Measurements from ENCODE around the gene HTR4.

The HTR4 gene

DNA sequence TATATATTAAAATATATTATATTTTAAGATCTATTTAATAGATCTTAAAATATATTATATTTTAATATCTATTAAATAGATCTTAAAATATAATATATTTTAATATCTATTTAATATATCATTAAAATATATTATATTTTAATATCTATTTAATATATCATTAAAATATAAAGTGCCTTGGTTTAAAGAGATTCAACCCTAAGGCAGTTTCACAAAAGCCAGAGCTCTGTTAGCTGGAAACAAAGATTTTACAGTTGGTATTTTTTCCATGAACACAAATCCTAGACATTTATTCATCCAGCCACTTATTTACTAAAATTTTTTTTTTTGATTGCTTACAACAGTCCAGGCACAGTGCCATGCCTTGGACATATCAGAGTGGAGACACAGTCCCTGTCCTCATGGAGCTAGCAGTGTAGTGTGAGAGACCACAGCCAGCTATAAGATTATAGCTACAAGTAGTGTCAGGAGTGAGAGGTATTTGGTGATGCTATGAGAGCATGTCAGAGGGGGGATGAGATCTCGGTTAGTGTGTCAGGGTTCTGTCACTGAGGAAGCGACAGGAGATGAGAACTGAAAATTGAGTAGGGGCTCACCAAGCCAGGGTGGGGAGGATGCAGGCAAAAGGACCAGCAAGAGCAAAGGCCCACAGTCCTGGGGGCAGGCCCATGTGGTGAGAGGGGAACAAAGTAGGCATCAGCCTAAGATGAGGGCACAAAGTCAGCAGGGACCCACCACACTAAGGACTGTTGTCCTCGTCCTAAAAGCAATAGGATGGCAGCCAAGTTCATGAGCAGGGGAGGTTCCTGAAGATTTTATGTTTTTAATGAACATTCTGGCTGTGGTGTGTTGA, 196.1 kb downstream of the HTR4 start:
- no peaks in the 10 kb centered on the region for H3K36me3 ChIP-seq (replicated peaks)
- peaks cover 2% of the 10 kb centered on the region; the same call in 1 of the 2 replicates for H3K27me3 ChIP-seq (ENCODE audit: low read depth)
- H3K4me3 ChIP-seq = no peak overlapping the region
- no peaks in the 10 kb centered on the region for H3K9me3 ChIP-seq
- DNase-seq (ENCODE audit: low spot score in 2 of 2) = no peak
- no peaks in the 10 kb centered on the region for H3K4me1 ChIP-seq
- in situ Hi-C loops (cut with MboI; ENCODE audit: low sequenced_read_pairs) = no loop called here

DNA sequence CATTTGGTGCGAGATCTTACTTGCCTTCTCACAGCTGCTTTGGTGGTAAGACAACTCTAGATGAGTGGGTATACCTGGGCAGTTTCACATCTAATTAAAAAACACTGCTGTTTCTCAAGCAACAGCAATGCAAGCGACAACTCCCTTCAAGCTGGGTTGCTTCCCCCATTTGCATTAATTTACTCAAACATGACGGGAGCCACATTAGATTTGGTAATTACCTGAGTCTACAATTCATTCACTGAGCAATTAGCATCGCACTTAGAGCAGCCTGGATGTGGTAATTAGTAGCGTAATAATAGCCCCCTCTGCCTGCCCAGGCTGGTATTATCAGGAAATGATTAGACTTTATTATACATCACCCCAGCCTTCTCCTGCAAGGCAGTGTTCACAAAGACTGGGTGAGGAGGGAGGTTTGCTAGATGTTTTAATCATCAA, 197.1 kb downstream of the HTR4 start:
- peak; percentile 26 to 36 for DNase-seq (ENCODE audit: low spot score in 2 of 2)
- no peaks in the 10 kb centered on the region for H3K36me3 ChIP-seq (replicated peaks)
- no peaks in the 10 kb centered on the region for H3K4me1 ChIP-seq
- H3K9me3 ChIP-seq = no peaks in the 10 kb centered on the region
- H3K4me3 ChIP-seq = no peak overlapping the region
- in situ Hi-C loops (cut with MboI; ENCODE audit: low sequenced_read_pairs) = no loop called here
- H3K27me3 ChIP-seq (ENCODE audit: low read depth) = no peaks in the 10 kb centered on the region; the same call in 1 of the 2 replicates

DNA sequence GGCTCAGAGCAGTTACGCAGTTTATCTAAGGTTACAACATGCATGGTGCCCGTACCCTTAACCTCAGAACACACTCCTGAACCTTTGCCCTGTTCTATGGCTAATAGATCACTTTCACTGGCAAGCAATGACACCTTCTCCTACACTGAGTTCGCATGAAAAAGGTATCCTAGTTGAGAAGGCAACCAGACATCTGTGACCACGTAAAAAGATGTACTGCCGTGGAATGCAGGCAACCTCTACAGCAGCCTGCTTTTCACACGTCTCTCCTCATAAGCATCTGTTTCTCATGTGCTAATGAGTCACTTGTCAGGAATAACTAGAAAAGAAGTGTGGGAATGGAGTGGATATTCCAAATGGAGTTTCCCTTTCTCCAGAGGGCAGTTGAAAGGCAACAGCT, 199.1 kb downstream of the HTR4 start:
- in situ Hi-C loops (cut with MboI; ENCODE audit: low sequenced_read_pairs) = no loop called here
- Histone ChIP-seq H3K36me3 (replicated peaks) (no peaks in the 10 kb centered on the region), H3K27me3 (ENCODE audit: low read depth) (no peaks in the 10 kb centered on the region; the same call in 1 of the 2 replicates), H3K9me3 (no peaks in the 10 kb centered on the region), H3K4me3 (no peak overlapping the region), H3K4me1 (no peaks in the 10 kb centered on the region)
- DNase-seq (ENCODE audit: low spot score in 2 of 2) = no peak

DNA sequence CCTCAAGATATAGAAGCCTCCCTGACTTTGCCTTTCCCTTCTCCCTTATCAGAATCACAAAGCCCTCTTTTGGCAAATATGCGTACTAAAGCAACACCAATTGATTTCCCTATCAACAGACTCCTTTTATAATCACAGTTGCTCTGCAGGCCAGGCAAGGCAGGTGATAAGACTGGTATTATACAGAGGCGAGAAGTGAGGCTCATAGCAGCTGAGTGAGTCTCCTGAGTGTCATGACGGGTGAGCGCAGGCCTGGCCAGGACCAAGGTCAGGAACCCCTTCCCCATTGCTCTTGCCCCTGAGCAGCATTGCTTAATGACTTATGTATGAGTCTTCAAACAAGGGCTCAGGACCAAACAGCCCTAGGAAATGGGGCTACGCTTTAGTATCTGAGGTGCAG, 199.8 kb downstream of the HTR4 start:
- Histone ChIP-seq H3K4me1 (no peaks in the 10 kb centered on the region), H3K9me3 (no peaks in the 10 kb centered on the region), H3K4me3 (no peak overlapping the region), H3K27me3 (ENCODE audit: low read depth) (no peaks in the 10 kb centered on the region; the same call in 1 of the 2 replicates), H3K36me3 (replicated peaks) (no peaks in the 10 kb centered on the region)
- no peak for DNase-seq (ENCODE audit: low spot score in 2 of 2)
- in situ Hi-C loops (cut with MboI; ENCODE audit: low sequenced_read_pairs) = no loop called here

DNA sequence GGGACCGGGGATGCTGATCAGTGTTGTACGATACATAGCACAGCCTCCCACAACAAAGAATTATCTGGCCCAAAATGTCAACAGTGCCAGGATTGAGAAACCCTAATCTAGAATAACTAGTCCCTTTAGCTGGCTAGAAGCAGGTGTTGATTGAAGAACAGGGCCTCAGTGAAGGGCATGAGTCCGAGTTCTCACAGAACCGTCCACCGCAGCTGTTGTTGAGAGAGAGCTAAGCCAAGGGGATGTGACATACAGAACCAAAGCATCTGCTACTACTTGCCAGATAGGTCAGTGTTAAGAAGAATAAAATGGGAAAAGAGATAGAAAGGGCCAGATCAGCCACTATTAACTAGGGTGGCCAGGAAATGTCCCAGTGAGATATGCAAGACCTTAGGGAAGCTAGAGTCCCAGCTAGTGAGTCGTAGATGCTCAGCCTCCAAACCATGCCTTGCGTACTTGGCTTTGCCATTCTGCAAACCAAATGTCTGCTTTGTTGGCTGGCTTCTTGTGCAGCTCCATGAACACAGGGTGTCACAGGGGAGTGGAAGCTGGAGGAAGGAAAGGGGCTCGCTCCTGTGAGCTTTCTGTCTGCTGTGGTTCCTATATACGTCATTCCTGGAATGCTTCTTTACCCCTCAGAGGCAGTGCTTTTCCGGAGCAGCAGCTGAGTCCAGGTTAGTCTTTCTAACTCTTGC, 201.7 kb downstream of the HTR4 start:
- in situ Hi-C loops (cut with MboI; ENCODE audit: low sequenced_read_pairs) = no loop called here
- no peak overlapping the region for H3K4me3 ChIP-seq
- no peaks in the 10 kb centered on the region for H3K4me1 ChIP-seq

DNA sequence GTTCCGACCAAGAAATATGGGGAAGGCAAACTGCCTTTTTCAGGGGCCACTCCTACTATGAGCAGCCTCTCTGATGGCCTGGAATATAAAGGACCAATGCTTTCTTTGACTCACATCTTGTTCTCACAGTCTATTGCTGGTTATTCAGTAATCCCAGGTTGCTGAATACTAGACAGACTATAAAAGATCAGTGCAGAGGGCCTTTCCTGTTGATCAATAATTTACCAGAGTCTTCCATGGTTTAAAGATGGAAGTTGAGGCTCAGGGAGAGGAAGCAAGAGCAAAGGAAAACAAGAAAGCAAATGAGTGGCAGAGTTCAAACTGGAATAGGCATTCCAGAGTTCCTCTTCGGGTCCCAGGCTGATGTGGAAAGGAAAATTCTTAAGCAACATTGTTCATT, 207.7 kb downstream of the HTR4 start:
- Histone ChIP-seq H3K9me3 (no peaks in the 10 kb centered on the region), H3K27me3 (ENCODE audit: low read depth) (no peaks in the 10 kb centered on the region), H3K36me3 (replicated peaks) (peaks cover 13% of the 10 kb centered on the region), H3K4me1 (no peaks in the 10 kb centered on the region; the same call in 1 of the 2 replicates), H3K4me3 (no peak overlapping the region)
- no peak for DNase-seq (ENCODE audit: low spot score in 2 of 2)
- in situ Hi-C loops (cut with MboI; ENCODE audit: low sequenced_read_pairs) = no loop called here

More for the DNA sequence above, 201.7 kb downstream of the HTR4 start:
- DNase-seq (ENCODE audit: low spot score in 2 of 2) = no peak
- Histone ChIP-seq H3K36me3 (replicated peaks) (no peaks in the 10 kb centered on the region), H3K27me3 (ENCODE audit: low read depth) (no peaks in the 10 kb centered on the region; the same call in 1 of the 2 replicates), H3K9me3 (no peaks in the 10 kb centered on the region)

DNA sequence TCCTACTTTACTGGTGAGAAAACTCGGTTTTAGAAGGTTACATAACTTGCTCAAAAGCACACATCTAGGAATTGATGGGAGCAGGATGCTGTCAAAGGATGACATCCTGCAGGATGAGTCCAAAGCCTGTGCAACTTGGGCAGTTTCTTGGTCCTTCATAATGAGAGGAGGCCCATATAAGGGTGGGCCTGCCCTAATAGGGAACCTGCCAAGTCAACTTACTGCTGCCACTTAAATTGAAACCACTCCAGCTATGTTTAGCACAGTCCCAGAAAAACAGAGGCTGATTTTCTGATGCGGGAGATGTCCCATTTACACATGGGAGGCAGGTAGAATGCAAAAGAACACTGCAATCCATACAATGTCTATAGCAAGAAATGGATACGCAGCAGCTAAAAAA, 208.7 kb downstream of the HTR4 start:
- in situ Hi-C loops (cut with MboI; ENCODE audit: low sequenced_read_pairs) = no loop called here
- Histone ChIP-seq H3K27me3 (ENCODE audit: low read depth) (no peaks in the 10 kb centered on the region), H3K36me3 (replicated peaks) (peaks cover 21% of the 10 kb centered on the region), H3K4me1 (no peaks in the 10 kb centered on the region; the same call in 1 of the 2 replicates), H3K4me3 (no peak overlapping the region), H3K9me3 (no peaks in the 10 kb centered on the region)
- DNase-seq (ENCODE audit: low spot score in 2 of 2) = no peak

DNA sequence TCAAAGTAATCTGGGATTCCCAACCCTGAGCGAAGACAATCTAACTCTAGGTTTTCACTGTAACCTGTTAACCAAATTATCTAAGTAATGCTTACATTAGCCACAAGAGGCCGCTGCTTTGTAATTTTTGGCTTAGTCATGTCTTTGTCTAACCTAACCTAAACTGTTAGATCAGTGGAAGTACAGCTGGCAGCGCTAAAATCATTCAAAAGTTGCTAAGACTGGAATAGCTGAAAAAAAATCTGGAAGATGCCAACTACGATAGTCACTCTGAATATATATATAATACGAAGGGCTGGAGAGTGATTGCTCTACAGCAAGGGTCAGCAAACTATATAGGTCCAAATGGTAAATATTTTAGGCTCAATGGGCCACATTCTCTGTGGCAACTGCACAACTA, 210.3 kb downstream of the HTR4 start:
- in situ Hi-C loops (cut with MboI; ENCODE audit: low sequenced_read_pairs) = no loop called here
- H3K9me3 ChIP-seq = no peaks in the 10 kb centered on the region
- DNase-seq (ENCODE audit: low spot score in 2 of 2) = peak; percentile 51 to 63

DNA sequence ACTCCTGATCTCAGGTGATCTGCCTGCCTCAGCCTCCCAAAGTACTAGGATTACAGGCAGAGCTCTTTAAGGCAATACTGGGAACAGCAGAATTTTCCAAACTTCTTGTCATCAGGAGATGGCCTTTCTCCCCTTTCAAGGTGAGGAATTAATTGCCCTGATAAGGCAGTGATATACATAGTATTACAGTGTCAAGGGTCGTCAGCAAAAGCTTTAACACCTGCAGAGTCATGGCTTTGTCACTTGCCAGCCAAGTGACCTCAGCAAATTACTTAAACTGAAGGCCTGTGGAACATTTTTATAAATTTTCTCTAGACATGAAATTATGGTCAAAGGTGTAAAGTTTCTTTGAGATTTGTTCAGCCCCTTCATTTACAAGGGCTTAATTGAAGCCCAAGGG, 211.1 kb downstream of the HTR4 start:
- no peak overlapping the region for H3K4me3 ChIP-seq
- H3K9me3 ChIP-seq = no peaks in the 10 kb centered on the region
- H3K27me3 ChIP-seq (ENCODE audit: low read depth) = no peaks in the 10 kb centered on the region
- no peaks in the 10 kb centered on the region; the same call in 1 of the 2 replicates for H3K4me1 ChIP-seq
- in situ Hi-C loops (cut with MboI; ENCODE audit: low sequenced_read_pairs) = no loop called here
- no peak for DNase-seq (ENCODE audit: low spot score in 2 of 2)
- H3K36me3 ChIP-seq (replicated peaks) = peaks cover 39% of the 10 kb centered on the region

More for the DNA sequence above, 210.3 kb downstream of the HTR4 start:
- Histone ChIP-seq H3K4me1 (no peaks in the 10 kb centered on the region; the same call in 1 of the 2 replicates), H3K4me3 (no peak overlapping the region), H3K36me3 (replicated peaks) (peaks cover 35% of the 10 kb centered on the region), H3K27me3 (ENCODE audit: low read depth) (no peaks in the 10 kb centered on the region)

DNA sequence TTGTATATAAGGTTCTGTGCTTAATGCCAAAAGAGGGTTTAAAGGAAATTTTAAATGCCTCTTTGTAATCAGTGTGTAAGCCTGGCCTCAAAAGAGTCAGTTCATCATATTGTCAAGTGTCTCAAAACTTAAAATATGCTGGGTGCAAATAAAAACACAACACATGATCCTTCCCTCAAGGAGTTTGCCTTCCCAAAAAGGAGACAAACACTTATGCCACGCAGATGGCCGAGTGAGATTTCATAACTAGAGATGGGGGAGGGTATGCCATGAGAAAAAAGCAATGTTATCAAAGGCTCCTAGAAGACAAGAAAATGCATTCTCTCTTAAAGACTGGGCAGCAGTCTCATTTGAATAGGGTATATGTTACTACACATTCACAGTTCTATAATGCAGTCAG, 215.4 kb downstream of the HTR4 start:
- H3K4me1 ChIP-seq = no peaks in the 10 kb centered on the region
- peaks cover 47% of the 10 kb centered on the region for H3K36me3 ChIP-seq (replicated peaks)
- H3K27me3 ChIP-seq (ENCODE audit: low read depth) = no peaks in the 10 kb centered on the region
- H3K9me3 ChIP-seq = no peaks in the 10 kb centered on the region
- DNase-seq (ENCODE audit: low spot score in 2 of 2) = no peak
- no peak overlapping the region for H3K4me3 ChIP-seq
- in situ Hi-C loops (cut with MboI; ENCODE audit: low sequenced_read_pairs) = no loop called here

DNA sequence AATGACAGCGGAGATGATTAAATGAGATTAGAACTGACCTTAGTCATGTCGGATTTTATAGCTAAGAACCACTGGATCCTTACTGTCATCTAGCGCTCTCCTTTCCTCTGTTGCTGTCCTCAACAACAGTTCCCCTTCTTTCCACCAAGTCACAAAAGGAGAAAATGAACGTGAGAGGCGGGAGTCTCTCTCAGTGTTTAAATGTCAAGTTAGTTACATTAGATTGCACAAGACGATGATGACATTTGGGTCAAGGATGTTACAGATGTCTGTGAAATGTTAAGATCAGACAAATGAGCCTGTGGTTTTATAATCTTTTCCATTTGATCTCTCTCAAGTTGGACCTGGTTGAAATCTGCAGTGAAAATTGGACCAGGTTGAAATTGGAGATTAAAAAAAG, 217.1 kb downstream of the HTR4 start:
- in situ Hi-C loops (cut with MboI; ENCODE audit: low sequenced_read_pairs) = no loop called here
- DNase-seq (ENCODE audit: low spot score in 2 of 2) = no peak
- Histone ChIP-seq H3K4me3 (no peak overlapping the region), H3K4me1 (no peaks in the 10 kb centered on the region), H3K36me3 (replicated peaks) (peaks cover 48% of the 10 kb centered on the region), H3K9me3 (no peaks in the 10 kb centered on the region), H3K27me3 (ENCODE audit: low read depth) (no peaks in the 10 kb centered on the region)

DNA sequence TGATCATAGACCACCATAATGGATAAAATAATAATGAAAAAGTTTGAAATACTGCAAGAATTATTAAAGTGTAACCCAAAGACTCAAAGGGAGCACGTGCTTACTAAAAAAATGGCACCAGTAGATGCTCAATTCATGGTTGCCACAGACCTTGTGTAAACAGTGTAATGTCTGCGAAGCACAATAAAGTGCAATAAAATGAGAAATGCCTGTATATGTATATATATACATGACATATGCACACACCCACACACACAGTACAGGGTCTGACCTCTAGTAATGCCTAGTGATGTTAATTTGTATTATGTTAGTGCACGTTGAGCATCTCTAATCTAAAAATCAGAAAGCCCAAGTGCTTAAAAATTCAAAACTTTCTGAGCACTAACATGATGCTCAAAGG, 218.3 kb downstream of the HTR4 start:
- peaks cover 43% of the 10 kb centered on the region for H3K36me3 ChIP-seq (replicated peaks)
- no peak overlapping the region for H3K4me3 ChIP-seq
- no peaks in the 10 kb centered on the region for H3K9me3 ChIP-seq
- in situ Hi-C loops (cut with MboI; ENCODE audit: low sequenced_read_pairs) = no loop called here
- H3K27me3 ChIP-seq (ENCODE audit: low read depth) = no peaks in the 10 kb centered on the region
- H3K4me1 ChIP-seq = no peaks in the 10 kb centered on the region
- DNase-seq (ENCODE audit: low spot score in 2 of 2) = no peak

DNA sequence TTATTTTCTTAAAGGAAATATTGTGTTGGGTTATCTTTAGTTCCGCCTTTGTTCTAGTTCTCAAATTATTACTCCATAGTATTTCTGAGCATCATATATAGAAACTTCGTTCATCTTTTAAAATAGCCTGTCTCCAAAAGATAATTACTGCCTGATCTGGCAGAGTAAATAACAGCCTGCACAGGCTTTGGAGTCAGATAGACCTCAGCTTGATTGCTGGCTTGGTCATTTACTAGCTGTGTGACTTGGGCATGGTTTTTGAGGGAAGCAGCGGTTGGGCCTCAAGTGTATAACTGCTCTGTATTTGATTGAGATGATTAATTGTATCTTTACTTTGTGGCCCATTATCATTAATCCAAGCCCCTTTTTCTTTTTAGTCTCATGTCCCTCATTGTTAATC, 220.5 kb downstream of the HTR4 start:
- DNase-seq (ENCODE audit: low spot score in 2 of 2) = no peak
- Histone ChIP-seq H3K9me3 (no peaks in the 10 kb centered on the region), H3K4me3 (no peak overlapping the region), H3K36me3 (replicated peaks) (peaks cover 32% of the 10 kb centered on the region), H3K4me1 (no peaks in the 10 kb centered on the region), H3K27me3 (ENCODE audit: low read depth) (no peaks in the 10 kb centered on the region)
- in situ Hi-C loops (cut with MboI; ENCODE audit: low sequenced_read_pairs) = no loop called here

Measured in HAP-1 (cell line).